Neural crest cell (in vitro differentiated cells): Measurements from ENCODE around the gene LSMEM2. TPM values are rescaled to one million over a fixed set of nuclear protein-coding genes. Genes with fewer than 3 reads are reported as not detected.
A peak's percentile ranks its signal among the peaks of the same experiment; 100 is the strongest.

Source experiments
- DNase-seq: peaks from one replicate; pipeline ENCODE4 v3.0.0; 2021; ENCODE audit warnings: low read depth, mixed read lengths, low spot score
- H3K27ac Mint-ChIP-seq: one replicate; pipeline ENCODE4 v1.8.0; 2021; ENCODE audit warnings: mild to moderate bottlenecking, mixed read lengths; ENCODE audit not compliant: unreplicated experiment
- H3K27me3 Mint-ChIP-seq: 2 replicates; pipeline ENCODE4 v1.8.0; 2021; ENCODE audit warnings: low read depth, mild to moderate bottlenecking, mixed read lengths
- H3K36me3 Mint-ChIP-seq: 2 replicates; pipeline ENCODE4 v1.8.0; 2021; ENCODE audit warnings: low read depth, mild to moderate bottlenecking, mixed read lengths
- H3K4me1 Mint-ChIP-seq: 2 replicates; pipeline ENCODE4 v1.8.0; 2021; ENCODE audit warnings: mixed read lengths
- H3K4me3 Mint-ChIP-seq: one replicate; pipeline ENCODE4 v1.8.0; 2021; ENCODE audit warnings: mild to moderate bottlenecking, mixed read lengths
- H3K9me3 Mint-ChIP-seq: 2 replicates; pipeline ENCODE4 v1.8.0; 2021; ENCODE audit warnings: mixed read lengths
- total RNA-seq: library from RNA; stranded (reverse); gene quantifications from 2 replicates; pipeline ENCODE4 v1.2.1, GENCODE V29; 2021
- TF ChIP-seq, protein P1 (sequence below): fragments of 200-600 bp; sonication (generic); conservative IDR thresholded peaks from 2 replicates; pipeline ENCODE4 v1.5.0; 2021; ENCODE audit warnings: antibody characterized with exemption, mild to moderate bottlenecking

LSMEM2 gene
- total RNA-seq, 1 donor from 2014 or later = not detected

DNA sequence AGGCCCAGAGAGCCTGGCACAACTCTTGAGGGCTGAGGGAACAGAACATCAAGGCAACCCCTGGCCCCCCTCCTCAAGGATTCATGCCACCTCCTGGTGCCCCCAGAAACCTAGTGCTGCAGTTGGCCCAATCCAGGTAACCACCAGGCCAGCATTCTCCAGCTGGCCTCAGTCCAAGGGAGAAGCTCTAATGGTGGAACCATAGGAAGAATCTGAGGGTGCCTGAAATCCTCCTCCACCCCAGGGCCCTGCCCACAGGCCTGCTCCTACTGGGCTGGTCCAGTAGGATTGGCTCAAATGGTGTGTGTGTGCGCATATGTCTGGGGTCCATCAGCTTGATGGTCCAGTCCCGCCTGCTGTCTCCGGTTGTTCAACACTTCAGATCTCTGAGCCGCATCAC is 35.9 kb downstream of the LSMEM2 start:
- TF ChIP-seq, protein P1, sequence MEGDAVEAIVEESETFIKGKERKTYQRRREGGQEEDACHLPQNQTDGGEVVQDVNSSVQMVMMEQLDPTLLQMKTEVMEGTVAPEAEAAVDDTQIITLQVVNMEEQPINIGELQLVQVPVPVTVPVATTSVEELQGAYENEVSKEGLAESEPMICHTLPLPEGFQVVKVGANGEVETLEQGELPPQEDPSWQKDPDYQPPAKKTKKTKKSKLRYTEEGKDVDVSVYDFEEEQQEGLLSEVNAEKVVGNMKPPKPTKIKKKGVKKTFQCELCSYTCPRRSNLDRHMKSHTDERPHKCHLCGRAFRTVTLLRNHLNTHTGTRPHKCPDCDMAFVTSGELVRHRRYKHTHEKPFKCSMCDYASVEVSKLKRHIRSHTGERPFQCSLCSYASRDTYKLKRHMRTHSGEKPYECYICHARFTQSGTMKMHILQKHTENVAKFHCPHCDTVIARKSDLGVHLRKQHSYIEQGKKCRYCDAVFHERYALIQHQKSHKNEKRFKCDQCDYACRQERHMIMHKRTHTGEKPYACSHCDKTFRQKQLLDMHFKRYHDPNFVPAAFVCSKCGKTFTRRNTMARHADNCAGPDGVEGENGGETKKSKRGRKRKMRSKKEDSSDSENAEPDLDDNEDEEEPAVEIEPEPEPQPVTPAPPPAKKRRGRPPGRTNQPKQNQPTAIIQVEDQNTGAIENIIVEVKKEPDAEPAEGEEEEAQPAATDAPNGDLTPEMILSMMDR = no peak
- peak overlapping the region; percentile 82 for H3K4me3 Mint-ChIP-seq
- H3K4me1 Mint-ChIP-seq = peaks cover 23% of the 10 kb centered on the region
- H3K9me3 Mint-ChIP-seq = peaks cover 1% of the 10 kb centered on the region
- DNase-seq = no peak
- no peak overlapping the region for H3K27ac Mint-ChIP-seq
- peaks cover 36% of the 10 kb centered on the region for H3K36me3 Mint-ChIP-seq
- no peaks in the 10 kb centered on the region for H3K27me3 Mint-ChIP-seq

DNA sequence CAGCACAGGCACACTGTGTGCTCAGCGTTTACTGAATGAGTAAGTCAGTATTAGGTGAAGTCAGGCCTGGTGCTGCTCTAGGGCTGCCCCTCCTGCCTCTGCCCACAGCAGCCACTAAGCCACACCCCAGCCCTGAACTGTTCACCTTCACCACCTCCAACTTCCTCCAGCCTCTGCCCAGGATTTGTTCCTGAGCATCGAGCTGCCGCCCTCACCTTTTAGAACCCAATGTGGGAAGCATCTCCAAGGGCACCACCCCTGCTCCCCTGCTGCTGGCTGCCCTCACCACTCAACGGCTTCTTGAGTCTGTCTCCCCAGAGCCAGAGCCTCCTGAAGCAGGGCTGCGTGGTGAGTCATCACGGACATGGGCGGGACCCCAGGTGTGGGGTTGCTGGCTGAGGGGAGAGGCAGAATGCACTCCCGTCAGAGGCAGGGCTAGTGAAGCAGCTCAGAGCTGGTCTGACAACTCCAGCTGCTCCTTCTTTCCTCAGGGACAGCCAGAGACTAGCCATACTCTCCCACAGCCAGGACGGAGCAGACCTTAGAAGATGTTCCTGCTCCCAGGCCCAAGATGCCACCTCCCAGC is 37.9 kb downstream of the LSMEM2 start:
- H3K36me3 Mint-ChIP-seq = peaks cover 32% of the 10 kb centered on the region
- TF ChIP-seq, protein P1 = no peak
- no peak overlapping the region for H3K27ac Mint-ChIP-seq
- no peak for DNase-seq
- peaks cover 33% of the 10 kb centered on the region for H3K4me1 Mint-ChIP-seq
- peak overlapping the region; percentile 38 for H3K4me3 Mint-ChIP-seq
- H3K9me3 Mint-ChIP-seq = no peaks in the 10 kb centered on the region
- H3K27me3 Mint-ChIP-seq = no peaks in the 10 kb centered on the region

DNA sequence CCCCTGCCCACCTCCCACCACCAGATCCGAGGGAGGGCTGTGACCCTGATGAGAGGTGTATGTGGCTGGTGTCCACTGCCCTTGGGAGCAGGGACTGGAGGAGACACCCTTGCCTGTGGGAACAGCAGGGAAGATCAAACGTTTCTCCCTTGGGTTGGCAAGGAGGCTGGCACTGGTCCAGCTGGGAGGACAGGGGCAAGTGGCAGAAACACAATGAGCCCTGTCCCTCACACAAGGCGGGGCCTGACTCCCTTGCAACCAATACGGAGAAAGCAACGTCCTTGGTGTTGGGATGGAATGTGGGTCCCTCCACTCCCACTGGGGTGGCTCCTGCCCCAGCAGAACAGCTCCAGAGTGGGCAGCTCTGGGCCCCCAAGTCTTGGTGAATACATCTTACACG is 38.4 kb downstream of the LSMEM2 start:
- DNase-seq = no peak
- Mint-ChIP-seq H3K4me3 (peak overlapping the region; percentile 61), H3K27me3 (no peaks in the 10 kb centered on the region), H3K36me3 (peaks cover 32% of the 10 kb centered on the region), H3K27ac (no peak overlapping the region), H3K9me3 (no peaks in the 10 kb centered on the region), H3K4me1 (peaks cover 33% of the 10 kb centered on the region)
- TF ChIP-seq, protein P1 = no peak

DNA sequence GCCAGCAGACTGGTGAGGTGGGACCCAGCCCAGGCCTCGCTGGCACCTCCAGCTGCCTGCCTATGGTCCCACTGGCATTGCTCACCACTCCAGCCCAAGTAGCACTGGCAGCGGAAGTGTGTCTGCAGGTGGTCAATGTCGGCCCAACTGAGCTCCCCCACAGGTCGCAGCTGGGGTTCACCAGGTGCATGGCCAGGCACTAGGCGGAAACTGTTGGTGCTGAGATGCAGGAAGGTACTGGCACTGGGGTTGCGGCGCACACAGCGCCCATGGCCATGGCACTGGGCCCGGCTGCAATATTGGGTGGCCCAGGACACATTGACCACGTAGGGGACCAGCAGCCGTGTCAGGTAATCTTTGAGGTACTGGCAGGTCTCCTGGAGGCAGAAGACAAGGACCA is 39.3 kb downstream of the LSMEM2 start:
- no peaks in the 10 kb centered on the region for H3K9me3 Mint-ChIP-seq
- H3K27me3 Mint-ChIP-seq = no peaks in the 10 kb centered on the region
- H3K27ac Mint-ChIP-seq = no peak overlapping the region
- peaks cover 39% of the 10 kb centered on the region for H3K4me1 Mint-ChIP-seq
- peaks cover 31% of the 10 kb centered on the region for H3K36me3 Mint-ChIP-seq
- no peak for DNase-seq
- peak overlapping the region; percentile 82 for H3K4me3 Mint-ChIP-seq
- TF ChIP-seq, protein P1 = no peak

DNA sequence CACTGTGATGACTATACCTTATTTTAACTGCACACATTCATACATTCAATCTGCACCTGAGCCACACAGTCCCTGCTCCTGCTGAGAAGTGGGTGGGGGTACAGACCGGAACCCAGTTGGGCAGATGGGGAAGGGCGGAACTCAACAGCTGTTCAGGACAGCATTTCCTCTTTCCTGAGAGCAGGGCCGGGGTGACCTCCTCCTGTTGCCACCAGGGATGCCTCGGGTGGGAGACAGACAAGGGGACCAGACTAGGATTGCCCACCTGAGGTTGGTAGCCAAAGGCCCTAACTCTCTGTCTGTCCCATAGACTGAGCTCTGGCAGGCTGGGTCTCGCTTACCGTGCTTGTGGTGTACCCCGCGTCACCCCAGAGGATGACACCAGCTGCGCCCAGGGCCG is 39.7 kb downstream of the LSMEM2 start:
- Mint-ChIP-seq H3K4me1 (peaks cover 43% of the 10 kb centered on the region), H3K4me3 (peak overlapping the region; percentile 82), H3K27me3 (no peaks in the 10 kb centered on the region), H3K36me3 (peaks cover 29% of the 10 kb centered on the region), H3K27ac (no peak overlapping the region), H3K9me3 (no peaks in the 10 kb centered on the region)
- no peak for DNase-seq
- TF ChIP-seq, protein P1 = no peak
